Skeletal muscle tissue (tissue), 4 donors: ENCODE results near the gene SCRN3. TPM values are rescaled to one million over a fixed set of nuclear protein-coding genes. Genes with fewer than 3 reads are reported as not detected.
"Not testable (repeated sequence)": the region's sequence is repeated elsewhere in the genome, so short reads cannot be mapped to it uniquely, and the experiment has no call there.

Source experiments
- H3K27ac ChIP-seq: one replicate; pipeline ENCODE4 v1.7.0; 2013; ENCODE audit warnings: mild to moderate bottlenecking, low read depth, low read length, inconsistent platforms
- H3K27me3 ChIP-seq, 3 donors: one replicate each; pipeline ENCODE4 v1.7.0; 2013; ENCODE audit warnings: low read length in 3 of 3; ENCODE audit not compliant: control insufficient read depth in 3 of 3, insufficient read depth in 3 of 3
- H3K36me3 ChIP-seq, 3 donors: one replicate each; pipeline ENCODE4 v1.7.0; 2013; ENCODE audit warnings: low read length in 3 of 3; ENCODE audit not compliant: control insufficient read depth in 3 of 3, insufficient read depth in 3 of 3
- H3K4me1 ChIP-seq, 3 donors: one replicate each; pipeline ENCODE4 v1.7.0; 2013; ENCODE audit warnings: low read length in 3 of 3, mild to moderate bottlenecking in 3 of 3; ENCODE audit not compliant: control insufficient read depth in 3 of 3, insufficient read depth in 3 of 3
- H3K4me3 ChIP-seq, 3 donors: one replicate each; pipeline ENCODE4 v1.7.0; 2013; ENCODE audit warnings: low read length in 3 of 3
- H3K9ac ChIP-seq, 3 donors: one replicate each; pipeline ENCODE4 v1.7.0; 2013; ENCODE audit warnings: low read length in 3 of 3, mild to moderate bottlenecking in 3 of 3, moderate library complexity in 2 of 3, low read depth in 1 of 3
- H3K9me3 ChIP-seq, 3 donors: one replicate each; pipeline ENCODE4 v1.7.0; 2013; ENCODE audit warnings: low read length in 3 of 3; ENCODE audit not compliant: control insufficient read depth in 3 of 3
- total RNA-seq: library from RNA; depleted of rRNA; stranded (reverse); fragments of >200 nt; gene quantifications from one replicate; pipeline ENCODE4 v1.2.3, GENCODE V29; 2014
- donor health status: Osteomylitis.

Gene SCRN3
- total RNA-seq, 1 donor from 2014 or later = 14.6 TPM

GRCh38 chr2:174397773-174398172, 2.2 kb downstream of the SCRN3 start:
- Histone ChIP-seq H3K4me1 (peaks cover 6 to 20% (median 16%) of the 10 kb centered on the region in 3 donors), H3K9ac (no peak overlapping the region)

GRCh38 chr2:174399171-174399570, 3.6 kb downstream of the SCRN3 start:
- no peaks in the 10 kb centered on the region for H3K9me3 ChIP-seq
- H3K36me3 ChIP-seq = peaks cover 4 to 13% (median 7%) of the 10 kb centered on the region in 3 donors
- peaks cover 5 to 14% (median 13%) of the 10 kb centered on the region in 3 donors for H3K4me1 ChIP-seq
- H3K27ac ChIP-seq = no peak overlapping the region
- no peaks in the 10 kb centered on the region for H3K27me3 ChIP-seq
- H3K4me3 ChIP-seq = no peak overlapping the region
- H3K9ac ChIP-seq = no peak overlapping the region

More at GRCh38 chr2:174397773-174398172, 2.2 kb downstream of the SCRN3 start:
- Histone ChIP-seq H3K4me3 (no peak overlapping the region), H3K27ac (no peak overlapping the region), H3K9me3 (no peaks in the 10 kb centered on the region), H3K27me3 (no peaks in the 10 kb centered on the region), H3K36me3 (peaks cover 4 to 10% (median 5%) of the 10 kb centered on the region in 3 donors)

- H3K27me3 ChIP-seq = no peaks in the 10 kb centered on the region
- H3K9me3 ChIP-seq = no peaks in the 10 kb centered on the region
- H3K27ac ChIP-seq = no peak overlapping the region
- no peak overlapping the region for H3K9ac ChIP-seq
- peaks cover 4 to 13% (median 7%) of the 10 kb centered on the region in 3 donors for H3K36me3 ChIP-seq
- H3K4me3 ChIP-seq = no peak overlapping the region
- H3K4me1 ChIP-seq = peaks cover 3 to 5% (median 4%) of the 10 kb centered on the region in 3 donors
Observed at GRCh38 chr2:174400853-174401252, 5.3 kb downstream of the SCRN3 start.

GRCh38 chr2:174403628-174404027, 8.1 kb downstream of the SCRN3 start:
- Histone ChIP-seq H3K4me3 (no peak overlapping the region), H3K4me1 (no peaks in the 10 kb centered on the region), H3K27me3 (no peaks in the 10 kb centered on the region), H3K9ac (no peak overlapping the region), H3K36me3 (peaks cover 4 to 13% (median 7%) of the 10 kb centered on the region in 3 donors), H3K27ac (no peak overlapping the region), H3K9me3 (no peaks in the 10 kb centered on the region)

GRCh38 chr2:174410039-174410438, 14.5 kb downstream of the SCRN3 start:
- H3K9ac ChIP-seq, H3K4me3 ChIP-seq, H3K4me1 ChIP-seq, H3K36me3 ChIP-seq, H3K27ac ChIP-seq, H3K27me3 ChIP-seq, H3K9me3 ChIP-seq: not testable (repeated sequence)

GRCh38 chr2:174412256-174412655, 16.7 kb downstream of the SCRN3 start:
- H3K4me3 ChIP-seq = no peak overlapping the region
- H3K9ac ChIP-seq = no peak overlapping the region
- H3K27ac ChIP-seq = no peak overlapping the region
- H3K9me3 ChIP-seq = no peaks in the 10 kb centered on the region
- no peaks in the 10 kb centered on the region for H3K4me1 ChIP-seq
- no peaks in the 10 kb centered on the region for H3K27me3 ChIP-seq
- H3K36me3 ChIP-seq = peaks cover 0 to 7% (median 5%) of the 10 kb centered on the region in 3 donors

GRCh38 chr2:174428214-174428613, 32.7 kb downstream of the SCRN3 start:
- Histone ChIP-seq H3K9ac (no peak overlapping the region), H3K9me3 (no peaks in the 10 kb centered on the region), H3K27ac (no peak overlapping the region), H3K4me3 (no peak overlapping the region), H3K4me1 (no peaks in the 10 kb centered on the region), H3K36me3 (peaks cover 0 to 9% (median 6%) of the 10 kb centered on the region in 3 donors), H3K27me3 (no peaks in the 10 kb centered on the region)

GRCh38 chr2:174430066-174430465, 34.5 kb downstream of the SCRN3 start:
- Histone ChIP-seq H3K4me1 (no peaks in the 10 kb centered on the region), H3K4me3 (no peak overlapping the region), H3K9ac (no peak overlapping the region), H3K36me3 (peaks cover 0 to 8% (median 5%) of the 10 kb centered on the region in 3 donors), H3K27me3 (no peaks in the 10 kb centered on the region), H3K9me3 (no peaks in the 10 kb centered on the region), H3K27ac (no peak overlapping the region)

GRCh38 chr2:174431902-174432301, 36.4 kb downstream of the SCRN3 start:
- H3K27me3 ChIP-seq = no peaks in the 10 kb centered on the region
- no peaks in the 10 kb centered on the region for H3K9me3 ChIP-seq
- H3K27ac ChIP-seq = no peak overlapping the region
- peaks cover 0 to 13% (median 5%) of the 10 kb centered on the region in 3 donors for H3K36me3 ChIP-seq
- H3K4me3 ChIP-seq = no peak overlapping the region
- no peaks in the 10 kb centered on the region for H3K4me1 ChIP-seq
- H3K9ac ChIP-seq = no peak overlapping the region

- peaks cover 0 to 8% (median 2%) of the 10 kb centered on the region in 3 donors for H3K36me3 ChIP-seq
- H3K9me3 ChIP-seq = no peaks in the 10 kb centered on the region
- H3K27ac ChIP-seq = no peak overlapping the region
- H3K4me1 ChIP-seq = peaks cover 4 to 8% (median 5%) of the 10 kb centered on the region in 3 donors
- H3K9ac ChIP-seq = no peak overlapping the region
- H3K4me3 ChIP-seq = no peak overlapping the region
- H3K27me3 ChIP-seq = no peaks in the 10 kb centered on the region
Observed at GRCh38 chr2:174436351-174436750, 40.8 kb downstream of the SCRN3 start.
